Right forelimb (tissue), 1 donor: ENCODE data around the gene BIN1.

Experiments used
- DNase-seq: peaks from one replicate; pipeline ENCODE4 v3.0.0-alpha.2; 2018

BIN1 gene

DNA sequence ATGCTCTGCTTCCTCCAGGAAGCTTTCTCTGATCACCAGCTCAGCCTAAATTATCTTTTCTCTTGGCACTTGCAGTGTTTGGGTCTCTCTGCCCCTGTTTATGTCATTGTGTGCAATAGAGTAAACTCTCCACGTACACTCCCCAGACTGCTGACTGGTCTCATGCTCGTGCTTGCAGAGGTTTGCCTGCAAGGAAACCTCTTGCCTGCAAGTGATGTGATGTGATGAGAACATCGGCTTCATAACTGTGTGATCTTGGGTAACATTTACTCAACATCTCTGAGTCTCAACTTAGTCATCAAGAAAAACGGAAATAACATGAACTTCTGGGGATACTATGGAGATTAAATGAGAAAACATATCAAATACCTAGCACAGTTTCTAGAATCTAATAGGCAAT, 92.3 kb downstream of the BIN1 start:
- DNase-seq: no peak

- no peak for DNase-seq
Measured at GRCh38 chr2:127014224-127014623, 92.7 kb downstream of the BIN1 start.

- DNase-seq: no peak
Measured at GRCh38 chr2:127012868-127013267, 94.1 kb downstream of the BIN1 start.

- no peak for DNase-seq
Measured at GRCh38 chr2:127012215-127012614, 94.7 kb downstream of the BIN1 start.

GRCh38 chr2:127011796-127012195, 95.2 kb downstream of the BIN1 start:
- no peak for DNase-seq

GRCh38 chr2:127011231-127011661, 95.7 kb downstream of the BIN1 start:
- no peak for DNase-seq

- DNase-seq: no peak
Measured at GRCh38 chr2:127008265-127009015, 98.5 kb downstream of the BIN1 start.

GRCh38 chr2:127007652-127008051, 99.3 kb downstream of the BIN1 start:
- no peak for DNase-seq

- DNase-seq: no peak
Measured at GRCh38 chr2:127006962-127007361, 100.0 kb downstream of the BIN1 start.

DNA sequence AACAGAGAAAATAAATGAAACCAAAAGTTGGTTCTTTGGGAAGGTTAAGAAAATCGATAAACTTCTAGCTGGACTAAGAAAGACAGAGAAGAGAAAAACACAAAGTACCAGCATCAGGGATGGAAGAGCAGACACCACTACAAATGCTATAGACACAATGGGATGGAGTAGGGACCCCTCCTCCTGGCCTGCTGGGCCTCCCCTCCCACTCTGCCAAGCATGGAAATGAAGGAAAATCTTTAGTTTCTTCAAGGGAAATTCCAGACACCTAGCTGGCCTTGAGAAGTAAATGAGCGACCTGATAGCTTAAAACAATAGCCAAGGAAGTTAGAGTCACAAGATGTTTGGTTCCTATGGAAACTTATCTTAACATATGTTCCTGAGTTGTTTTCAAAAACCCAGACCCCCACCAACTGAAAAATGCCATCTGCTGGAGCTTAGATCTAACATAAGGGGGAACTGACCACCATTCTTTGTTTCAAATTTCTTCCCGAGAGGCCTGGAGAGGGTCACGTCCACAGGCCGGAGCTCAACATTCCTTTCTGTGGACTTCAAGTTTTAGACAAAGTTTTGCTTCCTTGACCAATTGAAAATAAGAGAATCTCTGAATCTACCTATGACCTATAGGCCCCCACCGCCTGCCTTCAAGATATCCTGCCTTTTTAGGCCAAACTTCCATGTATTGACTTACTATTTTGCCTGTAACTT, 101.9 kb downstream of the BIN1 start:
- DNase-seq: no peak

- DNase-seq: no peak
Measured at GRCh38 chr2:127003070-127003800, 103.7 kb downstream of the BIN1 start.

DNA sequence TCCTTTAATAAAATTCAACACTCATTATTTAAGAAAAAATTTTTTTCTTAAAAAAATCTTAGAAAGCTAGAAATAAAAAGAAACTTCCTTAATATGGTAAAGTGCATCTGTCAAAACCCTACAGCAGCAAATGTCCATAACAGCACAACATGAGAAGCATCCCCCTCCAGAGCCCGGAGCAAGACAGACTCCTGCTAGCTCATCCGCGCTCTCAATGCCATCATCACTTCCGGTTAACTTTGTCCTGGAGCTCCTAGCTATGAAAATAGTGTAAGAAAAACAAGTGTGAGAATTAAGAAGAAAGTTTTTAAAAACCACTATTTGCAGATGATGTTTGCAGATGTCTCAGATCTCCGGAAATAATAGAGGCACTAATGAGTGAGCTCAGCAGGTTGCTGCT, 105.2 kb downstream of the BIN1 start:
- DNase-seq: no peak

- DNase-seq: no peak
Measured at GRCh38 chr2:127000937-127001336, 106.0 kb downstream of the BIN1 start.

DNA sequence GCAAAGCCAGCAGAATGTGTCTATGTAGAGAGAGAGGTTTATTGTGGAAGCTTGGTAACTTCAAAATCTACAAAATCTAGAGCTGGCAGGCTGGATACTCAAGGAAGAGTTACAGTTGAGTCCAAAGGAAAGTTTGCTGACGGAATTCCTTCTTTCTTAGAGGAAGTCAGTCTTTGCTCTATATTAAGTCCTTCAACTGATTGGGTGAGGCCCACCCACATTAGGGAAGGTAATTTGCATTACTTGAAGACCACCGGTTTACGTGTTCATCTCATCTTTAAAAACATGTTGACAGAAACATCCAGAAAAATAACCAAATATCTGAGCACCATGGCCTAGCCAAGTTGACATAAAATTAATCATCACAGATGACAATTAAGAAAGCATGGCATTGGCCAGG, 106.8 kb downstream of the BIN1 start:
- no peak for DNase-seq

GRCh38 chr2:126999106-126999756, 107.7 kb downstream of the BIN1 start:
- no peak for DNase-seq

DNA sequence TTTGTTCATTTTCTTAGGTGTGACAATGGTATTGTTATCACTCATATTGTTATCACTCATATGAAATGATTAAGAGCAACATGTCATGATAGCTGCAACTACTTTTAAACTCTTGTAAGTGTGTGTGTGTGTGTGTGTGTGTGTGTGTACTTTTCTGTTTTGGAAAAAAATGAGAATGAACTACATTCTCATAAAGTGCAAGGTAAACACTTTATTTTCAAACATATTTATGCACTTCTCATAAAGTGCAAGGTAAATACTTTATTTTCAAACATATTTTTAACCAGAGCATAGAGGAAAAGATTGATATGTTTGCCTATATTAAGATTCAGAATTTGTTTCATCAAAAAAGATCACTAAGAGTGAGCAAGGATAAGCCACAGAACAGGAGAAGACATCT, 108.5 kb downstream of the BIN1 start:
- DNase-seq: no peak
